ENCODE results near the gene GAL3ST3.
A peak's percentile ranks its signal among the peaks of the same experiment; 100 is the strongest.
"Not testable (repeated sequence)": the region's sequence is repeated elsewhere in the genome, so short reads cannot be mapped to it uniquely, and the experiment has no call there.

The GAL3ST3 gene

DNA sequence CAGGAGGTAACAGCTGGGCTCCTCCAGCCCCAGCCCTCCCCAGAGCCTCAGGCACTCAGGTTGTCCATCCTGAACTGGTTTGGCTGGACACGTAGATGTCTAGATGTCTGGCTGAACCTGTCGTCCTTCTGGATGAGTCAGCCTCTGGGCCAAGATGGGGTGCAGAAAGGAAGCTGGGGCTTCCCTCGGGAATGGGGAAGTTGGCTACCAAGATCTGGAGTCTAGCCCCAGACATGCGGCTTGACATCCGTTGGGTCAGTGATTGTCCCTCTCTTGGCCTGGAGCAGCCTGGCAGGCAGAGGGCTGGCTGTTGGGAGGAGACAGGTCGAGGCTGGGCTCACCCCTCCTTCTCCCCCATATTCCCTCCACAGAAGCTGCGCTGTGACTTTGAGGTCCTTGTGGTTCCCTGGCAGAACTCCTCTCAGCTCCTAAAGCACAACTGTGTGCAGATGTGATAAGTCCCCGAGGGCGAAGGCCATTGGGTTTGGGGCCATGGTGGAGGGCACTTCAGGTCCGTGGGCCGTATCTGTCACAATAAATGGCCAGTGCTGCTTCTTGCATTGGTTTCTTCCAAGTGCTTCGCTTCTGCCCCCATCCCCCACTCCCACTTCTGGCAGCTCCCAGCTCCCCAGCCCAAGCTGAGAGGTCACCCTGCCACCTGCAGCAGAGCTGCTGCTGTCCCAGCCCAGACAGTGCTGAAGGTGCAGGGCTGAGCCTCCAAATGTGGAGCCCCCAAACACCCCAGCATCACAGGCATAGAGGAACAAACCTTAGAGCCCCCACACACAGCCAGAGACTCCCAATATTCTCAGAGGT lies 35.8 kb downstream of the GAL3ST3 start:
- DNase-seq (ENCODE audit: low read depth in 2 of 2) = no peak

DNA sequence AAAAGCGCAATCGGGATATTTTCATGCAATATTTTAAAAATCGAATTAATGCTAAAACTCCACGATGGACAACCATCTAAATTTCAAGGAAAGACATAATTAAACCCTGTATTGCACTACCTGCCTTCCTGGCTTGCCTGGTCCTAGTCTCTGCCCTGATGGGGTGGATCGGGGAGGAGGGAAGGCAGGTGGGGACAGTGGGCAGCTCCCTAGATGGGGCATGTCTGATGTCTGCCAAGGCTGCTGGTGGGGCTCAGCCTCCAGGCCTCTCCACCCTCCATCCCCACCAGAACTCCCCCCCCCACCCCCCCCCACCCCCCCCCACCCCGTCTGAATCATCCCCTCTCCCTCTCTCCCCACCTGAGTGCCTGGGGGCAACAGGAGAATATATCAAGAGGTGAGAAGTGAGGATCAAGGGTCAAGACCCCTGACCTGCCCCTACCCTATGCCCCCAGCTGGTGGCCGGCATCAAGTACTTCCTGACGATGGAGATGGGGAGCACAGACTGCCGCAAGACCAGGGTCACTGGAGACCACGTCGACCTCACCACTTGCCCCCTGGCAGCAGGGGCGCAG lies 36.5 kb downstream of the GAL3ST3 start:
- no peak for DNase-seq (ENCODE audit: low read depth in 2 of 2)

DNA sequence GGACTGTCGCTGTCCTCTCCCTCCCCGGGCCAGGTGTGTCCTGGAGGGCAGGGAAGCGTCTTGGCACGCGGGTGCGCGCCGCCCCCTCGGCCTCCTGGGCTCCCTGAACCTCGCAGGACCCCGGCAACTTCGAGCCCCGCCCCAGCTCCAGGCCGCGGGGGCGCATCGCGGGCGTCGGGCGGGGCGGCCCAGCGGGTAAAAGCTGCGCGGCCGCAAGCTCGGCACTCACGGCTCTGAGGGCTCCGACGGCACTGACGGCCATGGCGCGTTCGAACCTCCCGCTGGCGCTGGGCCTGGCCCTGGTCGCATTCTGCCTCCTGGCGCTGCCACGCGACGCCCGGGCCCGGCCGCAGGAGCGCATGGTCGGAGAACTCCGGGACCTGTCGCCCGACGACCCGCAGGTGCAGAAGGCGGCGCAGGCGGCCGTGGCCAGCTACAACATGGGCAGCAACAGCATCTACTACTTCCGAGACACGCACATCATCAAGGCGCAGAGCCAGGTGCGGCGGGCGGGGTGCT lies 37.1 kb downstream of the GAL3ST3 start, which contains the start of gene CST6:
Gene CST6, plus strand, starts transcription at position 224 of the 519 bp plus-strand sequence. Its CDS starts 37 bp downstream, at position 261.
- no peak for DNase-seq (ENCODE audit: low read depth in 2 of 2)

DNA sequence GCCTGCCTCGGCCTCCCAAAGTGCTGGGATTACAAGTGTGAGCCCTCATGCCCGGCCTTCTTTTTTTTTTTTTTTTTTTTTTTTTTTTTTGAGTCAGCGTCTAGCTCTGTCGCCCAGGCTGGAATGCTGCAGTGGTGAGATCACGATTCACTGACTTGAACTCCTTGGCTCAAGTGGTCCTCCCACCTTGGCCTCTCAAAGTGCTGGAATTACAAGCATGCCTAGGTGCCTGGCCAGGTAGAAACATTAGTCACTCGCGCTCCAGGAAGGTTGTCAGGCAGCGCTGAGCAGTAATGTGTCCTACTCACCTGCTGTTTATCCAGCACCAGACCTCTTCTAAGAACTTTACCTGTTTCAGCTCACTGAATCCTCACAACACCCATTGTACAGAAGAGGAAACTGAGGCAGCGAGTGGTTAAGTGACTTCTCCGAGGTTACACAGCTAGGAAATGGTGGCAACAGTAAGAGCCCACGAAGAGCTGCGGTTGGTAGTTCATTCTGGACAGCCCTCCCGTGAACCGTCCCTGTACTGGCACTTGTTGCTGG lies 37.6 kb downstream of the GAL3ST3 start:
- DNase-seq (ENCODE audit: low read depth in 2 of 2) = no peak

DNA sequence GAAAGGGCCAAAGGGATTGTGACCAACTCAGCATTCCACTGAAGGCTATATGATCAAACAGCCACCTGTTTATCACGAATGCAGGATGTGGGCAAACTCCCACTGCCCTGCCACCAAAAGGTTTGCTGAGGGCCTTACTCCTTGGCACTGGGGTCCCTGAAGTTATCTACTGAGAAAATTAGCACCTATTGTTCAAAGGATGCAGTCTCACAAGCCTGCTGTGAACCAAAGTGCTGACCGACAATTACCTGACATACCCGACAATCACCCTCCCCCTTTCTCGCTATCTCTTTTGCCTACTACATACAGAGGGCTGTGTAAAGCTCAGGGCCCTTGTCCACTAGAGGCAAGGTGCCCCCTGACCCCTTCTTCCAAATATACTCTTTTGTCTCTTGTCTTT lies 38.9 kb downstream of the GAL3ST3 start:
- not testable (repeated sequence) for DNase-seq (ENCODE audit: low read depth in 2 of 2)

DNA sequence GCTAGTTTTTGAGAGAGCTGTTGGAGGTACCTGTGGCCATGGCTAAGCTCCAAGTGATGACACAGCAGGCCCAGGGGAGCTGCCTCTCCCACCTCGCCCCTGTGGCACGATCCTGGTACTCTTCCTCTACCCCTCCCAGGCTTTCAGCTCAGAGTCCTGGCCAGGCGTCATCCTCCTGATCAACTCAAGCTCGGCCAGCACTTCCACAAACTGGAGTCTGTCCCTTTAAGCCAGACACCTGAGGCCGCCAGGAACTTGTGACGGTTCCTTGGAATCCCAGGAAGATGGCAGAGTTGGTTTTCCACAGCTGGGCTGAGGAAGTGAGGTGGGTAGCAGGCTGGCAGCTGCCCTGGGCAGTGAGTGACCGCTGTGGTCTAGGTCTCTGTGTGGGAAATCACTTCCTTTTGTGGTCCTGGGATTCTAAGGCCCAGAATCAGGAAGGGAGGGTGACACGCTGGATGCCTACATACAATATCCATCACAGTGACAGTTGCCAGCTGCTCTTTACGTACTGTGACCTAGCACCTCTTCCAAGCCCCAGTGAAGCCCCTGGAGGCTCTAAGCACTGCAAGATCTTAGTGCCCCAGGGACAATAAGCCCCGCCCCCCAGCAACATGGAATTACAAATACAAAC lies 40.4 kb downstream of the GAL3ST3 start:
- DNase-seq (ENCODE audit: low read depth in 2 of 2) = no peak

DNA sequence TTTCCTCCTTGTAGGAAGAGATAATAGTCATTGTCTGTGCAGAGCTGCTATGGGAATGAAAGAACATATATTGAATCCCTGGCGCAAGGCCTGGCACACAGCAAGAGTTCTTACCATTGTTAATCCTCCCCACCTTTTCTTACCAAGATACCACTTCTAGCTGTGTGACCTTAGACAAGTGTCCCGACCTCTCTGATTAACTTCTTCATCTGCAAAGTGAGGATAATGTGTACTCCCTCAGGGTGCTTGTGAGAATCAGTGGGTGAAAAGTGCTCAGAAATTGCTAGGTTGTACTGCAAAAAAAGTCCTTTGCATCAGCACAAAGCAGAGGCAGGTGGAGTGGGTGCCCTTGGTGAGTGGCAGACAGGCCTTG lies 40.9 kb downstream of the GAL3ST3 start:
- DNase-seq (ENCODE audit: low read depth in 2 of 2) = no peak

DNA sequence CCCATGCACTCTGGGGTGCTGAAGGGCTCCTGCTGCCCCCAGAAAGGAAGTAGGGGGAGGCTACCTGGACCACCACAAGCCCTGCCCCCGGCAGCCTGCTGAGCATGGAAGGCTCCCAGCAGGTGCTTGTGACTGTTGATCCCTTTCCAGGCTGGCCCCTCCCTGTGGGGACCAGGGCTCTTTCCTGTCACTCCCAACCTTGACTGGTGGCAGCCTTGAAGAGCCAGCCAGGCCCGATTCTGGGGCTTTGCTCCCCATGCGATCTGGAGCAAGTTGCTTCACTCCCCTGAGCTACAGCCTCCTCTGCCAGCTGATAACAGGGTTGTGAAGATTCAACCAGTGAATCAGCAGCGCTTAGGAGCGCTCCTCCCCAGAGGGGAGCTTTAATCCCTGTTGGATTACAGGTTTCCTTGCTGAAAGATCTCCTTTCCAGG lies 41.7 kb downstream of the GAL3ST3 start:
- no peak for DNase-seq (ENCODE audit: low read depth in 2 of 2)

DNA sequence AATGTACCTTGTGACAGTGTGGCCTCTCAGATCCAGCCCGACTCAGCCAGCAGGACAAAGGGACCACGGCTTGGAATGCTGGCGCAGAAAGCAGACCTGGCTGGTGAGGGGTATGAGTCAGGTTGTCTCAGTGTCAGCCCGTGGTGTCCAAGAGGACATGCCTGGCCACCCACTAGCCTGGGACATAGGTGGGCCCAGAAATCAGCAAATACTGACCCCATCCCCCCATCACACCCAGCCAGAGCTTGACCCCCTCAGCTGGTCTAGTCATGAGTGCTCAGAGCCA lies 42.1 kb downstream of the GAL3ST3 start:
- DNase-seq (ENCODE audit: low read depth in 2 of 2) = no peak

DNA sequence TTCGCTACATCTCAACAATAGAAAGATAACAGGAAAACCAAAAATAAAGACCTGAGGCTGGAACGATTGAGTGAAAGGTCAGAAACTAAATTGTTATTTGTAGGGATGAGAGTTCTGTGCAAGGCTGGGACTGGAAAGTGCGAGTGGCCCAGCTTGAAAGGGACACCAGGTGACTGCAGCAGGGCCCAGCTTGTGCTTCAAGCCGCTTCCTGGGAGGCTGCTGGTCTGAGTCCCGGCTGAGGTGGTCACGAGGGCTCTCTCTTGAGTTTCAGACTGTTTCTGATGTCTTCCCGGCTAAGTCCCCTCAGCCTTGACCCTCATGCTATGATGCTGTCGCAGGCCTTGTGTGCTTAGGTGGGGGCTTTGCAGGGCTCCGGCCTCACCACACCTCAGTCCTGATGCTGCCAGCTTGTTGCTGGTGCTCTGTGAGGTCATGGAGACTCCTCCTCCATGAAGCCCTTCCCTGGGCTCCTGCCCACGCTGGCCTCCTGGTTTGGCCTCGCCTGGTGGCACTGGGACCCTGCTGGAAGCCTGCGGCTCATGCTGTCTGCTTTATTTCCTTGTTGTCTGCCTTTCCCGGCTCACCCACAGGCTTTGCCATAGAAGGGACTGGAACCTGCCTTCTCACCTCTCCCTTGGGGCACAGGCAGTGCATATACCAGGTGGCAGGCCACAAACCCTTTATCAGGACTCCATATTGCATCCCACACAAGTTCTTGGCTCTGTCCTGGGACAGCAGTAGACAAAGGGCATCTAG lies 42.6 kb downstream of the GAL3ST3 start:
- DNase-seq (ENCODE audit: low read depth in 2 of 2) = no peak

DNA sequence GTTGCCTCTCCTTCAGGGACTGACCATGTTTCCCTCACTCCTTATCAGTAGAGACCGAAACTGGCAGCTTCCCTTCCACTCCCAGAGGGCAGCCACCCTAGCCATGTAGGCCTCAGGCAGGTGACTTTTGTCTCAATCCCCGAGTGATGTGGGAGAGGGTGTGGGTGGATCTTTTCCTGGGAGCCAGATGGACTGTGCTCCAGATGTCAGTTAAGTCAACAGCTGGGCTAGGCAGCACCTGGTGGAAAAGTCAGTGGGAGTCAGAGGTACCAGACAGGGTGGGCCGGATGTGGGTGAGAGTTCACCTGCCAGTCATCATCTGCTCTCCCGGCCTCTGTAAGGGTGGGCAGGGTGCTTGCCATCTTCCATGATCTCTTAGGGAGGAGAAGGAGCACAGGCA lies 44.8 kb downstream of the GAL3ST3 start:
- no peak for DNase-seq (ENCODE audit: low read depth in 2 of 2)

DNA sequence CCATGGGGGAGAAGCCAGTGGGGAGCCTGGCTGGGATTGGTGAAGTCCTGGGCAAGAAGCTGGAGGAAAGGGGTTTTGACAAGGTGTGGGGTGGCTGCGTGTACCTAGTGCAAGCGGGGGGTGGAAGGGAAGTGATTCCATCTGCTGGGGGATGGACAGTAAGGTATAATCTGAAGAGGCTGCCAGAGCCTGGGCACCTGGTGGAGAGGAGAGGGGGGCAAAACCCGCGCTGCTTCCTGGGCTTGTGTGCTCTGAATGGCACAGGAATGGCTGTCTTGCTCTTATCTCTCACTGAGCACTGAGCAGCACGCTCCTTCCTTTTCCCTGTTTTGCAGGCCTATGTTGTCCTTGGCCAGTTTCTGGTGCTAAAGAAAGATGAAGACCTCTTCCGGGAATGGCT lies 45.7 kb downstream of the GAL3ST3 start:
- DNase-seq (ENCODE audit: low read depth in 2 of 2) = no peak

DNA sequence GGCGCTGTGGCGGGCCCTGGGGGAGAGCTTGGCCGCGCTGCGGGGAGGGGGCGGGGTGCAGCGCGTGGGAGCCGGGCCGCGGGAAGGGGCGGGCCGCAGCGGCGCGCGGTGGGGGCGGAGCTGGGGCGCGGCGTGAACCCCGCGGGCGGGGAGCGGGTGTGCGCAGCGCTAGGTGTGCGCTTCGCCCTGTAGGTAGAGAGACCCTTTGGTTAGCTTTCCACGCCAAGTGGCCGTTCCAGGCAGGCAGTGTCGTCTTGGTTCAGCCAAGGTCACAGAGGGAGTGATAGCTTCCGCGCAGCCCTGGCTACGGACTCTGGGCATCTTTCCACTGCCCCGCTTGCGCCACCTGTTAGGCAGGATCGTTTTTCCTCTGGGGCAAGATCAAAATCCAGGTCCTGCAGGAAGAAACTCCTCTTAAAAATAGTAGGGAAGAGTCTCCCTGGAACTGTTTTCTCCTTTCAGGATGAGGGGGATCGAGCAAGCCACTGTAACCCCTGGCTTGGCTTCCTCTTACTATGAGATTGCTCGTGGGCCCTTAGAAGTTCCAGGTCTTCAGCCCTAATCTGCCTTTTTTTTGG lies 46.2 kb downstream of the GAL3ST3 start:
- DNase-seq (ENCODE audit: low read depth in 2 of 2) = no peak

DNA sequence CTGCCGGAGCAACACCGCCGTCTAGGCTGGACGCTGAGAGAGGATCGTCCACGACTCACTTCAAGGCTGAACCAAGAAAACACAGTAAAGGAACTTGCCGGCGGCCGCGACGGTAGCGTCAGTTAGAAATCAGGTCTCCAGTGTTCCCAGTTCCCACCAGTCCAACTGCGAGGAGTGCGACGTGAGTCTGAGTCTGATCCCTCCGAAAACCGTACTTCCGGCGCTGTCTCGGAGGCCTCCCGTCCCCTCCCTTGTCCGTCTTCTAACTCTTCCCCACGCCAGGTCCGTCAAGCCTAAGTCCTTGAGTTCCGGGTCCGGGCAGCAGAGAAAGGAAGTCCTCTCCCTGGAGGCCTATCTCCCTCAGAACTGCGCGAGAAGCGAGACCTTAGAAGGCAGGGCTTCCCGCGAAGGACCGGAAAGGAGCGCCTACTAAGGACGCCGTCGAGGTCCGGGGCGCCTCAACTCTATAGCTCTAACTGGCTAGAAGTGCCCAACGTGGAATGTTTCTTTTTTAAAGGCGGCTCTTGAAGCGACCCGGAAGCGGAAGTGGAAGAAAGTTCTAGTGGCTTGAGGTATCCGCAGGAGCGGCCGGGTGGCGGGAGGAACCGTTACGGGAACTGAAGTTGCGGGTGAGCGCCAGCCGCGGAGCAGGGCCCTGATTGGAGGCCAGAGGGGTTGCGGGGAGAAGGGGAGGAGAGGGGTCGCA lies 46.9 kb downstream of the GAL3ST3 start, which contains the start of the genes BANF1 and EIF1AD:
Gene BANF1, plus strand, starts transcription at position 562 of the 706 bp plus-strand sequence. CDS start 748 bp downstream, outside the sequence.
Gene EIF1AD, minus strand, starts transcription at position 216 of the 706 bp plus-strand sequence. CDS start 1,768 bp downstream, outside the sequence.
- DNase-seq (ENCODE audit: low read depth in 2 of 2) = peak; percentile 85 to 89

DNA sequence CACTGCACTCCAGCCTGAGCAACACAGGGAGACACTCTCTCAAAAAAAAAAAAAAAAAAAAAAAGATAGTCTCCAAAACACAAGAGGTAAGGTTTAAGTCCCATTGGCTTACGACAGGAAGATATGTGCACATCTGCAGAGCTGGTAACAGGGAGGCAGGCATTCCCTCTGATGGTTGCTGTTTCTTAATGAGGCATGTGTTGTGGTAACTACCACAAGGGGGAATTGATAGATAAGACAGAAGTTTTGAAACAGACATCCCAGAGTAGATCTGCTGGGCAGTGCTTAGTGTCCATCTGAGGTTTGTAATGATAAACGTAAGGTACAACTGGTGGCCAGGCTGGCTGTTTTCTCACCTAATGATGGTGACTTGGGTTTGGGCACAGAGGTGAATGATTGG lies 51.7 kb downstream of the GAL3ST3 start:
- no peak for DNase-seq (ENCODE audit: low read depth in 2 of 2)

DNA sequence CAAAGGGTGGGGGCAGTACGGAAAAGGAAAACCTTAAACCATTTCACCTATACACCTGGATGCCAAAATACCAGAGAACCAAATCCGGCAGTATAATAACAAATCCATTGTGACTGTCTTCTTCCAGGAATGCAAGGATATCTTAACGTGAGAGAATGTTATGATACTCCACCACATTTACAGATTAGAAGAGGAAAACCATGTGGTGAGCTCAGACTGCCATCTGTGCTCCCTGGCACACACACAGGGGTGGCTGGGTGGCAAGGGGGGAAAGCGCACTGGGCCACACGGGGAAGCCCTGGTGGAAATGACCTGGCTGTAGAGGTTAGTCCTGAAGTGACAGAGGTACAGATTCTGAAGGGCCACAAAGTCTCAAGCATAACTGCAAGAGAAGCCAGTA lies 56.9 kb downstream of the GAL3ST3 start:
- no peak for DNase-seq (ENCODE audit: low read depth in 2 of 2)
